Caco-2 (cell line): ENCODE measurements around the gene ENPP4. TPM values are rescaled to one million over a fixed set of nuclear protein-coding genes. Genes with fewer than 3 reads are reported as not detected.

ENCODE experiments used
- BruUV-seq: library from RNA; stranded (reverse); fragments of 400-500 nt; replicated peaks from 2 replicates; lab custom pipeline; 2021; lab: Mats Ljungman, UMichigan
- CTCF ChIA-PET: fragments of 300-600 bp; sonication (Branson Sonifier 250); formaldehyde crosslinking; loops from one replicate; lab custom pipeline; 2022; ENCODE audit warnings: antibody characterized with exemption; lab: Charles Lee
- POLR2A ChIA-PET: fragments of 300-600 bp; sonication (Branson Sonifier 250); formaldehyde crosslinking; loops from one replicate; lab custom pipeline; 2022; ENCODE audit warnings: antibody characterized with exemption; lab: Charles Lee
- DNase-seq, 2 experiments: peaks; one replicate each; pipeline versions ENCODE4 v3.0.0 to v3.0.0-alpha.2; 2020 to 2022
- H3K27me3 ChIP-seq: replicated peaks from 2 replicates; pipeline ENCODE4 v1.6.0; 2011; ENCODE audit warnings: low read length; ENCODE audit not compliant: control insufficient read depth, insufficient read depth
- H3K36me3 ChIP-seq: 2 replicates; pipeline ENCODE4 v1.5.1; 2011; ENCODE audit warnings: low read length; ENCODE audit not compliant: control insufficient read depth, insufficient read depth
- H3K4me1 ChIP-seq: fragments of 250-450 bp; sonication (Bioruptor Pico); 2 replicates; pipeline ENCODE4 v1.5.1; 2020; ENCODE audit warnings: mild to moderate bottlenecking
- H3K4me3 ChIP-seq: 2 replicates; pipeline ENCODE4 v1.5.1; 2011; ENCODE audit warnings: low read depth, mild to moderate bottlenecking, control low read depth, low read length
- H3K9me3 ChIP-seq: fragments of 250-450 bp; sonication (Bioruptor Pico); 2 replicates; pipeline ENCODE4 v1.5.1; 2020; ENCODE audit warnings: mild to moderate bottlenecking, moderate library complexity
- H3K27ac Mint-ChIP-seq: one replicate; pipeline ENCODE4 v1.8.0; 2022; ENCODE audit warnings: mixed read lengths; ENCODE audit not compliant: unreplicated experiment
- H3K27me3 Mint-ChIP-seq: one replicate; pipeline ENCODE4 v1.8.0; 2022; ENCODE audit warnings: mixed read lengths; ENCODE audit not compliant: insufficient read depth, unreplicated experiment
- H3K36me3 Mint-ChIP-seq: one replicate; pipeline ENCODE4 v1.8.0; 2022; ENCODE audit warnings: mild to moderate bottlenecking, mixed read lengths; ENCODE audit not compliant: insufficient read depth, unreplicated experiment
- H3K4me1 Mint-ChIP-seq: one replicate; pipeline ENCODE4 v1.8.0; 2022; ENCODE audit warnings: low read depth, mixed read lengths; ENCODE audit not compliant: unreplicated experiment
- H3K4me3 Mint-ChIP-seq: one replicate; pipeline ENCODE4 v1.8.0; 2022; ENCODE audit warnings: mild to moderate bottlenecking, moderate library complexity, mixed read lengths; ENCODE audit not compliant: unreplicated experiment
- H3K9me3 Mint-ChIP-seq: one replicate; pipeline ENCODE4 v1.8.0; 2022; ENCODE audit warnings: mixed read lengths; ENCODE audit not compliant: unreplicated experiment
- CTCF ChIP-seq, 2 experiments: fragments of 200-600 bp in 1 of 2; IDR thresholded peaks; 1 replicate in 1 of 2; 2 replicates in 1 of 2; pipeline versions ENCODE4 v1.5.1 to v1.8.0; 2011 to 2022; ENCODE audit warnings: antibody characterized with exemption in 1 of 2, control low read depth in 1 of 2, inconsistent platforms in 1 of 2, low read depth in 1 of 2, low read length in 1 of 2, mild to moderate bottlenecking in 1 of 2, moderate library complexity in 1 of 2; ENCODE audit not compliant: insufficient read depth in 1 of 2, severe bottlenecking in 1 of 2, unreplicated experiment in 1 of 2
- intact Hi-C: fragments of 100-400 bp; cut with micrococcal nuclease; formaldehyde crosslinking; loops from one replicate; pipeline ENCODE4 v1.10.0; 2022; ENCODE audit not compliant: unreplicated experiment
- total RNA-seq: library from RNA; stranded (reverse); gene quantifications from 2 replicates; pipeline ENCODE4 v1.2.3, GENCODE V29; 2022

ENPP4 gene
- total RNA-seq, 1 experiment from 2014 or later: 2.7 TPM

GRCh38 chr6:46175446-46175845, 45.7 kb downstream of the ENPP4 start:
- no peaks in the 10 kb centered on the region for H3K27me3 ChIP-seq
- TF ChIP-seq CTCF (IDR thresholded peaks at IDR 0.05; ENCODE audit: insufficient read depth in 1 of 2, low read depth in 1 of 2, low read length in 1 of 2, severe bottlenecking in 1 of 2, unreplicated experiment in 1 of 2): no peak
- Mint-ChIP-seq H3K27me3 (peaks cover 10% of the 10 kb centered on the region), H3K4me3 (no peak overlapping the region), H3K4me1 (no peaks in the 10 kb centered on the region), H3K36me3 (no peaks in the 10 kb centered on the region), H3K9me3 (no peaks in the 10 kb centered on the region), H3K27ac (no peak overlapping the region)
- BruUV-seq: no TSS peak
- H3K36me3 ChIP-seq: no peaks in the 10 kb centered on the region
- no peaks in the 10 kb centered on the region for H3K4me1 ChIP-seq
- ChIA-PET POLR2A (no interaction called here), CTCF (no interaction called here)
- intact Hi-C loops: no loop called here
- no peak for DNase-seq
- no peaks in the 10 kb centered on the region for H3K9me3 ChIP-seq
- no peak overlapping the region for H3K4me3 ChIP-seq

- H3K4me1 Mint-ChIP-seq: no peaks in the 10 kb centered on the region
- Histone ChIP-seq H3K9me3 (no peaks in the 10 kb centered on the region), H3K36me3 (no peaks in the 10 kb centered on the region), H3K4me1 (no peaks in the 10 kb centered on the region), H3K27me3 (no peaks in the 10 kb centered on the region), H3K4me3 (no peak overlapping the region)
- no peaks in the 10 kb centered on the region for H3K9me3 Mint-ChIP-seq
- peaks cover 10% of the 10 kb centered on the region for H3K27me3 Mint-ChIP-seq
- H3K27ac Mint-ChIP-seq: no peak overlapping the region
- no peak for TF ChIP-seq CTCF (IDR thresholded peaks at IDR 0.05; ENCODE audit: insufficient read depth in 1 of 2, low read depth in 1 of 2, low read length in 1 of 2, severe bottlenecking in 1 of 2, unreplicated experiment in 1 of 2)
- intact Hi-C loops: no loop called here
- POLR2A ChIA-PET: no interaction called here
- DNase-seq: no peak
- no peak overlapping the region for H3K4me3 Mint-ChIP-seq
- BruUV-seq: no TSS peak
- CTCF ChIA-PET: no interaction called here
- H3K36me3 Mint-ChIP-seq: no peaks in the 10 kb centered on the region
These were observed 46.2 kb downstream of the ENPP4 start for GRCh38 chr6:46175976-46176375.

DNA sequence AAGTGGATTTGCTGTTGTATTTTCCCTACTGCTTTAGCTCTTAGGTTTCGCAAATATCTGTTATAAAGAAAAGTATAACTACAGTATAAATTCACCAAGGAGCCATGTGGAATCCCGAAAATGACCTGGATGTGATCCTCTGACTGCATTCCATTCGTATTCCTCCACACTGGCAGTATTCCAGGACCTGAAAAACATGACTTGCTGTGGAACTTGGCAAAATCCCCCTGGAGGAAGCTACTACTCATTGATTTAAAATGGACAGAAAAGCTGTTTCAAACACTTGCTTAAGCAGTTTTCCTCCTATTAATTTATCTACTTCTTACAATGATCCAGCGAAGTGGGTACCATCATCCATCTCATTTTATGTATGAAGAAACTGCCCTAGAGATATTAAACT, 54.3 kb downstream of the ENPP4 start:
- no peak overlapping the region for H3K4me3 ChIP-seq
- TF ChIP-seq CTCF (IDR thresholded peaks at IDR 0.05; ENCODE audit: insufficient read depth in 1 of 2, low read depth in 1 of 2, low read length in 1 of 2, severe bottlenecking in 1 of 2, unreplicated experiment in 1 of 2): no peak
- no peaks in the 10 kb centered on the region for H3K9me3 Mint-ChIP-seq
- no peaks in the 10 kb centered on the region for H3K36me3 ChIP-seq
- no peak for DNase-seq
- ChIA-PET CTCF (no interaction called here), POLR2A (no interaction called here)
- H3K27ac Mint-ChIP-seq: no peak overlapping the region
- intact Hi-C loops: no loop called here
- no peaks in the 10 kb centered on the region for H3K4me1 Mint-ChIP-seq
- no peaks in the 10 kb centered on the region for H3K9me3 ChIP-seq
- no TSS peak for BruUV-seq
- peaks cover 8% of the 10 kb centered on the region for H3K27me3 Mint-ChIP-seq
- no peak overlapping the region for H3K4me3 Mint-ChIP-seq
- H3K27me3 ChIP-seq: no peaks in the 10 kb centered on the region
- H3K36me3 Mint-ChIP-seq: no peaks in the 10 kb centered on the region
- no peaks in the 10 kb centered on the region for H3K4me1 ChIP-seq
